ENCODE data around the gene CDH4. TPM values are rescaled to one million over a fixed set of nuclear protein-coding genes. Genes with fewer than 3 reads are reported as not detected.

The CDH4 gene
- total RNA-seq, 1 experiment from 2014 or later: 0.13 TPM

GRCh38 chr20:61884571-61885389 is 632.7 kb downstream of the CDH4 start:
- Histone ChIP-seq H3K27me3 (replicated peaks) (peaks cover 47% of the 10 kb centered on the region), H3K36me3 (no peaks in the 10 kb centered on the region), H3K4me1 (replicated peaks) (no peaks in the 10 kb centered on the region), H3K9me3 (replicated peaks) (no peaks in the 10 kb centered on the region), H3K27ac (no peak overlapping the region), H3K4me3 (no peak overlapping the region)
- DNase-seq (ENCODE audit: low read depth in 1 of 2, low spot score in 2 of 2): no peak

- no peaks in the 10 kb centered on the region for H3K4me1 ChIP-seq (replicated peaks)
- no peaks in the 10 kb centered on the region for H3K36me3 ChIP-seq
- H3K9me3 ChIP-seq (replicated peaks): no peaks in the 10 kb centered on the region
- no peak for DNase-seq (ENCODE audit: low read depth in 1 of 2, low spot score in 2 of 2)
- H3K27ac ChIP-seq: no peak overlapping the region
- H3K4me3 ChIP-seq: no peak overlapping the region
- peaks cover 43% of the 10 kb centered on the region for H3K27me3 ChIP-seq (replicated peaks)
Measured at GRCh38 chr20:61885759-61886715, 634.0 kb downstream of the CDH4 start.

- H3K9me3 ChIP-seq (replicated peaks): no peaks in the 10 kb centered on the region; the same call in none of the 2 replicates
- peak in 1 of 2 experiments; percentile 33 for DNase-seq (ENCODE audit: low read depth in 1 of 2, low spot score in 2 of 2)
Measured at GRCh38 chr20:61886721-61887595, 634.9 kb downstream of the CDH4 start.

GRCh38 chr20:61887596-61888093 is 635.6 kb downstream of the CDH4 start:
- Histone ChIP-seq H3K36me3 (no peaks in the 10 kb centered on the region), H3K4me1 (replicated peaks) (no peaks in the 10 kb centered on the region), H3K4me3 (no peak overlapping the region), H3K27ac (no peak overlapping the region), H3K9me3 (replicated peaks) (no peaks in the 10 kb centered on the region; the same call in none of the 2 replicates), H3K27me3 (replicated peaks) (peaks cover 28% of the 10 kb centered on the region)
- no peak for DNase-seq (ENCODE audit: low read depth in 1 of 2, low spot score in 2 of 2)

More at GRCh38 chr20:61886721-61887595, 634.9 kb downstream of the CDH4 start:
- peaks cover 35% of the 10 kb centered on the region for H3K27me3 ChIP-seq (replicated peaks)
- no peak overlapping the region for H3K4me3 ChIP-seq
- H3K4me1 ChIP-seq (replicated peaks): no peaks in the 10 kb centered on the region
- H3K36me3 ChIP-seq: no peaks in the 10 kb centered on the region
- no peak overlapping the region for H3K27ac ChIP-seq

DNA sequence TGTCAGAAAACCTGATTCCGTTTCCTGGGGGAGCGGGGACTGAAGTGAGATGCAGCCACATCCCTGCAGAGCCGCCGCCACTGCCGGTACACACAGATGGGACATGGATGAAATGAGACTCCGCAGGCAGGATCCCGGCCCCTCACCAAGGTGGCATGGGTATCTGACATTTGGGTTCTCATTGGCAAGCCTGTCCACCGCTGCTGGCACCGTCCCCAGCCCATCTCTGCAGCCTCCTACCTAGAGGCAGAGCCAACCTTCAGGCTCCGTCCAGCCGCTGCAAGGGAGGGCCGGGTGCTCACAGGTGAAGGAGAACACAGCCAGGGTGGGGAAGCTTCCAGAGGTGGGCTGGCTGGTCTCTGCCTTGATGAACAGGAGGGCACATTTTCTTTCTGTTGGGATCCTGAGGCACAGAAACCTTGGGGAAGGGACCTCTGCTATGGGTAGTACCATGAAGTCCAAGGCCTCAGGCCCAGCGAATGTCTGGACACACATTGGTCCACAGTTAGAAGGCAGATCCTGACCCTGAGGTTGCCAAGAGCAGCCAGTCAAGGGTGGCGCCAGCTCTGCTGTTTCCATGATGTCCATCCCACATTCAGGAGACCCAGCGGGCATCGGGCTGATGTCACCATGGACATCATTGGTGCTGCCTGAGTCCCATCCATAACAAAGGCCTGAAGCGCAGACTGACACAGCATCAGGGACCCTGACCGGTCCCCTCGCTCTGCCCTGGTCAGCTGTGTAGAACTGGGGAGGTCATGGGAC is 636.2 kb downstream of the CDH4 start:
- no peaks in the 10 kb centered on the region for H3K4me1 ChIP-seq (replicated peaks)
- no peak for DNase-seq (ENCODE audit: low read depth in 1 of 2, low spot score in 2 of 2)
- no peak overlapping the region for H3K4me3 ChIP-seq
- no peak overlapping the region for H3K27ac ChIP-seq
- peaks cover 25% of the 10 kb centered on the region for H3K27me3 ChIP-seq (replicated peaks)
- no peaks in the 10 kb centered on the region for H3K36me3 ChIP-seq
- H3K9me3 ChIP-seq (replicated peaks): no peaks in the 10 kb centered on the region; the same call in none of the 2 replicates

DNA sequence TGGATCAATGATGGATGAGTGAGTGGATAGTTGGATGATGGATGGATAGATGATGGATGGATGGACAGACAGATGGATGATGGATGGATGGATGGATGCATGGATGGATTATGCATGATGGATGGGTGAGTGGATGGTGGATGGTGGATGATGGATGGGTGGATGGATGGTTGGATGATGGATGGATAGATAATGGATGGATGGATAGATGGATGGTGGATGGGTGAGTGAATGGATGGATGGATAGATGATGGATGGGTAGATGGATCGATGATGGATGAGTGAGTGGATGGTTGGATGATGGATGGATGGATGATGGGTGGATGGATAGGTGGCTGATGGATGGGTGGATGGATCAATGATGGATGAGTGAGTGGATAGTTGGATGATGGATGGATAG is 637.6 kb downstream of the CDH4 start:
- no peaks in the 10 kb centered on the region; the same call in none of the 2 replicates for H3K9me3 ChIP-seq (replicated peaks)
- peaks cover 12% of the 10 kb centered on the region for H3K27me3 ChIP-seq (replicated peaks)

DNA sequence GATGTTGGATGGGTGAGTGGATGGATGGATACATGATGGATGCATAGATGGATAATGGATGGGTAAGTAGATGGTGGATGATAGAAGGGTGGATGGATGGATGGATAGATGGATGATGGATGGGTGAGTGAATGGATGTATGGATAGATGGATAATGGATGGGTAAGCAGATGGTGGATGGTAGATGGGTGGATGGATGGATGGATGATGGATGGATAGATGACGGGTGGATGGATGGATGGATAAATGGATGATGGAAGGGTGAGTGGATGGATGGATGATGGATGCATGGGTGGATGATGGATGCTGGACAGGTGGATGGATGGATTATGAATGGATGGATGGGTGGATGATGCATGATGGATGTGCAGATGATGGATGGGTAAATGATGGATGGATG is 638.1 kb downstream of the CDH4 start:
- DNase-seq (ENCODE audit: low read depth in 1 of 2, low spot score in 2 of 2): no peak
- no peak overlapping the region for H3K27ac ChIP-seq

More for the DNA sequence above, 637.6 kb downstream of the CDH4 start:
- H3K4me1 ChIP-seq (replicated peaks): no peaks in the 10 kb centered on the region
- H3K27ac ChIP-seq: no peak overlapping the region
- H3K36me3 ChIP-seq: no peaks in the 10 kb centered on the region
- no peak for DNase-seq (ENCODE audit: low read depth in 1 of 2, low spot score in 2 of 2)
- H3K4me3 ChIP-seq: no peak overlapping the region

GRCh38 chr20:61891476-61891875 is 639.4 kb downstream of the CDH4 start:
- Histone ChIP-seq H3K36me3 (no peaks in the 10 kb centered on the region), H3K4me1 (replicated peaks) (no peaks in the 10 kb centered on the region), H3K9me3 (replicated peaks) (no peaks in the 10 kb centered on the region; the same call in none of the 2 replicates), H3K27me3 (replicated peaks) (peaks cover 18% of the 10 kb centered on the region), H3K4me3 (no peak overlapping the region), H3K27ac (no peak overlapping the region)
- DNase-seq (ENCODE audit: low read depth in 1 of 2, low spot score in 2 of 2): no peak

More for the DNA sequence above, 638.1 kb downstream of the CDH4 start:
- H3K36me3 ChIP-seq: no peaks in the 10 kb centered on the region
- no peak overlapping the region for H3K4me3 ChIP-seq
- peaks cover 15% of the 10 kb centered on the region for H3K27me3 ChIP-seq (replicated peaks)
- no peaks in the 10 kb centered on the region for H3K4me1 ChIP-seq (replicated peaks)
- no peaks in the 10 kb centered on the region; the same call in none of the 2 replicates for H3K9me3 ChIP-seq (replicated peaks)

GRCh38 chr20:61891916-61892649 is 640.0 kb downstream of the CDH4 start:
- Histone ChIP-seq H3K9me3 (replicated peaks) (no peaks in the 10 kb centered on the region; the same call in none of the 2 replicates), H3K27ac (no peak overlapping the region), H3K4me3 (no peak overlapping the region), H3K27me3 (replicated peaks) (peaks cover 19% of the 10 kb centered on the region), H3K36me3 (no peaks in the 10 kb centered on the region), H3K4me1 (replicated peaks) (no peaks in the 10 kb centered on the region)
- no peak for DNase-seq (ENCODE audit: low read depth in 1 of 2, low spot score in 2 of 2)

GRCh38 chr20:61895016-61895415 is 643.0 kb downstream of the CDH4 start:
- Histone ChIP-seq H3K36me3 (no peaks in the 10 kb centered on the region), H3K9me3 (replicated peaks) (no peaks in the 10 kb centered on the region; the same call in none of the 2 replicates), H3K27ac (no peak overlapping the region), H3K4me1 (replicated peaks) (no peaks in the 10 kb centered on the region), H3K27me3 (replicated peaks) (peaks cover 24% of the 10 kb centered on the region), H3K4me3 (no peak overlapping the region)
- no peak for DNase-seq (ENCODE audit: low read depth in 1 of 2, low spot score in 2 of 2)

GRCh38 chr20:61895686-61896057 is 643.6 kb downstream of the CDH4 start:
- H3K36me3 ChIP-seq: no peaks in the 10 kb centered on the region

More at GRCh38 chr20:61895686-61896057, 643.6 kb downstream of the CDH4 start:
- no peaks in the 10 kb centered on the region for H3K4me1 ChIP-seq (replicated peaks)
- no peak overlapping the region for H3K4me3 ChIP-seq
- peaks cover 31% of the 10 kb centered on the region for H3K27me3 ChIP-seq (replicated peaks)
- no peak for DNase-seq (ENCODE audit: low read depth in 1 of 2, low spot score in 2 of 2)
- no peaks in the 10 kb centered on the region; the same call in none of the 2 replicates for H3K9me3 ChIP-seq (replicated peaks)
- H3K27ac ChIP-seq: no peak overlapping the region
